AG04449 (cell line): ENCODE results near the gene AGR3.
A peak's percentile ranks its signal among the peaks of the same experiment; 100 is the strongest.

Experiments used
- CTCF ChIA-PET: fragments of 350-600 bp; formaldehyde crosslinking; extraction: SDS; loops from one replicate; lab custom pipeline; 2021; ENCODE audit warnings: antibody characterized with exemption; lab: Yijun Ruan, JAX
- POLR2A ChIA-PET: fragments of 400-600, 350-600 bp; formaldehyde crosslinking; extraction: SDS; loops from one replicate; lab custom pipeline; 2020; ENCODE audit warnings: antibody characterized with exemption, inconsistent platforms; lab: Yijun Ruan, JAX
- DNase-seq: peaks from one replicate; pipeline ENCODE4 v3.0.0-alpha.2; 2010; ENCODE audit warnings: low read depth, low spot score
- H3K4me3 ChIP-seq: 2 replicates; pipeline ENCODE4 v1.5.1; 2011; ENCODE audit warnings: low read depth, mild to moderate bottlenecking, control low read depth, low read length
- CTCF ChIP-seq: IDR thresholded peaks from one replicate; pipeline ENCODE4 v1.5.1; 2011; ENCODE audit warnings: mild to moderate bottlenecking, moderate library complexity, low read length, control low read depth, inconsistent platforms; ENCODE audit not compliant: insufficient read depth; ENCODE audit errors: missing control alignments

AGR3 gene

GRCh38 chr7:16847381-16847860, 34.4 kb downstream of the AGR3 start:
- no peak for TF ChIP-seq CTCF
- no peak for DNase-seq
- POLR2A ChIA-PET = interaction anchor here (0.5 kb wide), 1 partner anchor 79 kb away, joined by 3 read pairs; no protein-coding TSS in a partner anchor
- CTCF ChIA-PET = interaction anchor here (1.0 kb wide), 1 partner anchor 9 kb away, joined by 3 read pairs; no protein-coding TSS in a partner anchor
- no peak overlapping the region for H3K4me3 ChIP-seq

GRCh38 chr7:16846601-16847165, 35.1 kb downstream of the AGR3 start:
- POLR2A ChIA-PET = no interaction called here
- no peak for TF ChIP-seq CTCF
- H3K4me3 ChIP-seq = no peak overlapping the region
- CTCF ChIA-PET = interaction anchor here (1.0 kb wide), 1 partner anchor 8 kb away, joined by 3 read pairs; no protein-coding TSS in a partner anchor
- no peak for DNase-seq

- POLR2A ChIA-PET = interaction anchor here (0.5 kb wide), 1 partner anchor 97 kb away, joined by 3 read pairs; no protein-coding TSS in a partner anchor
- DNase-seq = no peak
- CTCF ChIA-PET = no interaction called here
- TF ChIP-seq CTCF = no peak
- no peak overlapping the region for H3K4me3 ChIP-seq
Measured at GRCh38 chr7:16845746-16846145, 36.0 kb downstream of the AGR3 start.

GRCh38 chr7:16841681-16842080, 40.1 kb downstream of the AGR3 start:
- TF ChIP-seq CTCF = no peak
- ChIA-PET CTCF (interaction anchor here (0.8 kb wide), 1 partner anchor 85 kb away, joined by 3 read pairs; no protein-coding TSS in a partner anchor), POLR2A (interaction anchor here (1.4 kb wide), 1 partner anchor 9 kb away, joined by 3 read pairs; no protein-coding TSS in a partner anchor)
- peak; percentile 38 for DNase-seq
- no peak overlapping the region for H3K4me3 ChIP-seq

- DNase-seq = no peak
- POLR2A ChIA-PET = no interaction called here
- CTCF ChIA-PET = interaction anchor here (0.8 to 1.0 kb wide), 3 partner anchors 10 to 52 kb away, joined by 3 read pairs; no protein-coding TSS in a partner anchor
- H3K4me3 ChIP-seq = no peak overlapping the region
- no peak for TF ChIP-seq CTCF
Measured at GRCh38 chr7:16840094-16840493, 41.7 kb downstream of the AGR3 start.

GRCh38 chr7:16839646-16840045, 42.1 kb downstream of the AGR3 start:
- DNase-seq = no peak
- CTCF ChIA-PET = interaction anchor here (0.8 to 1.5 kb wide), 3 partner anchors 8 to 38 kb away, joined by 3 read pairs; no protein-coding TSS in a partner anchor
- POLR2A ChIA-PET = no interaction called here
- no peak overlapping the region for H3K4me3 ChIP-seq
- no peak for TF ChIP-seq CTCF
